Sigmoid colon (tissue), 7 donors: ENCODE measurements around the gene ORAI3. TPM values are rescaled to one million over a fixed set of nuclear protein-coding genes. Genes with fewer than 3 reads are reported as not detected.

Experiments used
- DNase-seq: peaks from one replicate; pipeline ENCODE4 v3.0.0-alpha.2; 2019
- H3K27ac ChIP-seq, 4 donors: fragments of 200-600 bp; sonication (generic); one replicate each; pipeline ENCODE4 v1.5.1; 2016 to 2019; ENCODE audit warnings: mild to moderate bottlenecking in 1 of 4
- H3K27me3 ChIP-seq, 3 donors: fragments of 200-600 bp; sonication (generic); one replicate each; pipeline ENCODE4 v1.5.1; 2019; ENCODE audit warnings: mild to moderate bottlenecking in 1 of 3
- H3K36me3 ChIP-seq, 4 donors: fragments of 200-600 bp; sonication (generic); one replicate each; pipeline ENCODE4 v1.5.1; 2016 to 2019
- H3K4me1 ChIP-seq, 4 donors: fragments of 200-600 bp; sonication (generic); one replicate each; pipeline ENCODE4 v1.5.1; 2017 to 2019
- H3K4me3 ChIP-seq, 4 donors: fragments of 200-600 bp; sonication (generic); one replicate each; pipeline ENCODE4 v1.5.1; 2017 to 2019; ENCODE audit warnings: mild to moderate bottlenecking in 2 of 4, moderate library complexity in 1 of 4
- H3K9me3 ChIP-seq, 4 donors: fragments of 200-600 bp in 3 of 4; sonication (generic) in 3 of 4; one replicate each; pipeline versions ENCODE4 v1.5.1 to v1.6.1; 2013 to 2019
- CTCF ChIP-seq, 4 experiments: fragments of 450-650 bp in 3 of 4; fragments of 200-600 bp in 1 of 4; IDR thresholded peaks; one replicate each; pipeline ENCODE4 v1.5.1; 2016 to 2019; ENCODE audit warnings: antibody characterized with exemption in 4 of 4, mild to moderate bottlenecking in 3 of 4, moderate library complexity in 2 of 4
- EP300 ChIP-seq, 4 donors: sonication (generic); formaldehyde crosslinking; IDR thresholded peaks; one replicate each; pipeline ENCODE4 v1.6.1; 2017; ENCODE audit warnings: antibody characterized with exemption in 4 of 4
- POLR2A ChIP-seq, 2 donors: fragments of 450-650 bp; IDR thresholded peaks; one replicate each; pipeline ENCODE4 v1.6.1; 2016; ENCODE audit warnings: antibody characterized with exemption in 2 of 2, mild to moderate bottlenecking in 2 of 2, moderate library complexity in 2 of 2
- POLR2AphosphoS5 ChIP-seq, 4 donors: sonication (generic); formaldehyde crosslinking; IDR thresholded peaks; one replicate each; pipeline ENCODE4 v1.6.1; 2017; ENCODE audit warnings: antibody characterized with exemption in 4 of 4
- WGBS, 2 donors: extraction: QIAGEN DNeasy Blood & Tissue Kit; methylation state at CpG; one replicate each; pipeline ENCODE4 v1.1.7; 2013; 5-methylcytosine and 5-hydroxymethylcytosine counted together
- intact Hi-C: fragments of 100-400 bp; cut with DNase I; formaldehyde crosslinking; loops from one replicate; pipeline ENCODE4 v1.15.1; 2023
- polyA plus RNA-seq, 3 donors: library from polyadenylated mRNA; stranded (reverse); fragments of 200-250 nt; gene quantifications; one replicate each; pipeline ENCODE4 v1.2.3, GENCODE V29; 2013
- total RNA-seq, 4 donors: library from RNA; depleted of rRNA; stranded (reverse); fragments of >200 nt; gene quantifications; one replicate each; pipeline ENCODE4 v1.1.0, GENCODE V29; 2016
- donor health status: healthy with polysubstance abuse.
- donor health status: Bipolar disorder and iron deficiency.
- donor health status: healthy.

Gene ORAI3
- total and polyA plus RNA-seq, 7 donors = 8.6 to 43.3 (median 33.3) TPM

- Histone ChIP-seq H3K27ac (peak overlapping the region; percentile 89 to 92 (median 91)), H3K36me3 (no peaks in the 10 kb centered on the region), H3K4me1 (peaks cover 0 to 27% (median 21%) of the 10 kb centered on the region in 4 donors), H3K4me3 (peak overlapping the region; percentile 36 to 65 (median 60)), H3K9me3 (no peaks in the 10 kb centered on the region), H3K27me3 (no peaks in the 10 kb centered on the region)
- WGBS, 2 donors = 7 to 8% methylated on average over 99 of the region's 99 CpGs
- peak in 2 of 4 experiments; percentile 17 to 43 for TF ChIP-seq CTCF (IDR thresholded peaks at IDR 0.05)
- peak in 1 of 4 donors; percentile 16 for TF ChIP-seq POLR2AphosphoS5 (IDR thresholded peaks at IDR 0.05)
- no peak for TF ChIP-seq POLR2A (IDR thresholded peaks at IDR 0.05)
- TF ChIP-seq EP300 (IDR thresholded peaks at IDR 0.05) = no peak
- intact Hi-C loops = loop anchor here (1.0 kb wide), 1 partner anchor 58 kb away; no protein-coding TSS in a partner anchor
- DNase-seq = peak; percentile 81
These were observed 46.6 kb upstream of the ORAI3 start for GRCh38 chr16:30902029-30902972.

- no peaks in the 10 kb centered on the region for H3K36me3 ChIP-seq
- no peaks in the 10 kb centered on the region for H3K27me3 ChIP-seq
- no peaks in the 10 kb centered on the region for H3K9me3 ChIP-seq
- peaks cover 0 to 22% (median 18%) of the 10 kb centered on the region in 4 donors for H3K4me1 ChIP-seq
- TF ChIP-seq POLR2AphosphoS5 (IDR thresholded peaks at IDR 0.05) (no peak), EP300 (IDR thresholded peaks at IDR 0.05) (no peak)
- intact Hi-C loops = no loop called here
- H3K27ac ChIP-seq = peak overlapping the region; percentile 89 to 92 (median 91)
- no peak for DNase-seq
- 69 to 81% methylated on average over 4 of the region's 4 CpGs for WGBS, 2 donors
- peak overlapping the region in 3 of 4 donors; percentile 57 to 65 (median 62) for H3K4me3 ChIP-seq
These were observed 45.9 kb upstream of the ORAI3 start for GRCh38 chr16:30903002-30903401.

GRCh38 chr16:30903596-30903995, 45.3 kb upstream of the ORAI3 start:
- 56 to 91% methylated on average over 4 of the region's 4 CpGs for WGBS, 2 donors

GRCh38 chr16:30904114-30904780, 44.6 kb upstream of the ORAI3 start:
- Histone ChIP-seq H3K27ac (peak overlapping the region; percentile 33 to 92 (median 90)), H3K4me1 (peaks cover 0 to 22% (median 18%) of the 10 kb centered on the region in 4 donors), H3K27me3 (no peaks in the 10 kb centered on the region), H3K9me3 (no peaks in the 10 kb centered on the region), H3K36me3 (no peaks in the 10 kb centered on the region), H3K4me3 (no peak overlapping the region)
- intact Hi-C loops = no loop called here
- no peak for DNase-seq
- TF ChIP-seq POLR2A (IDR thresholded peaks at IDR 0.05) (no peak), EP300 (IDR thresholded peaks at IDR 0.05) (no peak), POLR2AphosphoS5 (IDR thresholded peaks at IDR 0.05) (no peak), CTCF (IDR thresholded peaks at IDR 0.05) (no peak)
- 83 to 84% methylated on average over 19 of the region's 19 CpGs for WGBS, 2 donors

More at GRCh38 chr16:30903596-30903995, 45.3 kb upstream of the ORAI3 start:
- no peaks in the 10 kb centered on the region for H3K27me3 ChIP-seq
- intact Hi-C loops = no loop called here
- TF ChIP-seq CTCF (IDR thresholded peaks at IDR 0.05) (no peak), POLR2A (IDR thresholded peaks at IDR 0.05) (no peak), EP300 (IDR thresholded peaks at IDR 0.05) (no peak), POLR2AphosphoS5 (IDR thresholded peaks at IDR 0.05) (peak in 2 of 4 donors; percentile 14 to 46)
- H3K4me3 ChIP-seq = no peak overlapping the region
- no peaks in the 10 kb centered on the region for H3K36me3 ChIP-seq
- H3K9me3 ChIP-seq = no peaks in the 10 kb centered on the region
- H3K4me1 ChIP-seq = peaks cover 0 to 22% (median 18%) of the 10 kb centered on the region in 4 donors
- peak overlapping the region; percentile 33 to 92 (median 90) for H3K27ac ChIP-seq
- DNase-seq = peak; percentile 72

GRCh38 chr16:30907064-30907463, 41.8 kb upstream of the ORAI3 start:
- WGBS, 2 donors = 84 to 93% methylated on average over 4 of the region's 4 CpGs
- no peak overlapping the region for H3K4me3 ChIP-seq
- DNase-seq = no peak
- intact Hi-C loops = no loop called here
- TF ChIP-seq POLR2A (IDR thresholded peaks at IDR 0.05) = no peak
- no peak for TF ChIP-seq EP300 (IDR thresholded peaks at IDR 0.05)
- no peak for TF ChIP-seq CTCF (IDR thresholded peaks at IDR 0.05)
- TF ChIP-seq POLR2AphosphoS5 (IDR thresholded peaks at IDR 0.05) = no peak
- no peaks in the 10 kb centered on the region for H3K36me3 ChIP-seq
- H3K27ac ChIP-seq = no peak overlapping the region
- no peaks in the 10 kb centered on the region for H3K9me3 ChIP-seq
- no peaks in the 10 kb centered on the region for H3K27me3 ChIP-seq
- H3K4me1 ChIP-seq = peaks cover 0 to 12% (median 7%) of the 10 kb centered on the region in 4 donors
